A172 (cell line): ENCODE measurements around the gene MEF2D. TPM values are rescaled to one million over a fixed set of nuclear protein-coding genes. Genes with fewer than 3 reads are reported as not detected.

Experiments used
- DNase-seq: peaks from one replicate; pipeline ENCODE4 v3.0.0-alpha.2; 2015; ENCODE audit warnings: low spot score
- total RNA-seq: library from RNA; depleted of rRNA; stranded (reverse); fragments of >200 nt; shearing (Covaris generic); gene quantifications from 2 replicates; pipeline ENCODE4 v1.2.3, GENCODE V29; 2014

MEF2D gene
- total RNA-seq, 1 experiment from 2014 or later = 14.6 TPM

GRCh38 chr1:156488566-156489165 is 11.9 kb downstream of the MEF2D start:
- no peak for DNase-seq

DNA sequence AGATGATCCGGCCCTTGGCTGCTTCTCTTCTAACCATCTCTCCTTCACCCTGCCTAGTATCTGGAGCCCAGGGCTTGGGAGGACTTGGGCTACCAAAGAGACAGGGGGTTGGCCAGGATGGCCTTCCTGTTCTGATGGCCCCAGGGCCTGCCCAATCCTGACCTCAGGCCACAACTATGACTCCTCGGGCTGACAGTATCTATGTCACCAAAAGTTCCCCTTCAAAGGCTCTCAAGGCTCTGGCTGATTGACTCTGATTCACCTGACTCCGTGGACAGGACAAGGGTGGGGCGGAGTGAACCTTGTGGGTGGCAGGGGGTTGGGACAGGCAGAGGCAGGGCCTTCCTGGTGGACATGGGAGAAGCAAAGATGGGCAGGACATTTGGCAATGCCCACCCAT is 12.7 kb downstream of the MEF2D start:
- no peak for DNase-seq

DNA sequence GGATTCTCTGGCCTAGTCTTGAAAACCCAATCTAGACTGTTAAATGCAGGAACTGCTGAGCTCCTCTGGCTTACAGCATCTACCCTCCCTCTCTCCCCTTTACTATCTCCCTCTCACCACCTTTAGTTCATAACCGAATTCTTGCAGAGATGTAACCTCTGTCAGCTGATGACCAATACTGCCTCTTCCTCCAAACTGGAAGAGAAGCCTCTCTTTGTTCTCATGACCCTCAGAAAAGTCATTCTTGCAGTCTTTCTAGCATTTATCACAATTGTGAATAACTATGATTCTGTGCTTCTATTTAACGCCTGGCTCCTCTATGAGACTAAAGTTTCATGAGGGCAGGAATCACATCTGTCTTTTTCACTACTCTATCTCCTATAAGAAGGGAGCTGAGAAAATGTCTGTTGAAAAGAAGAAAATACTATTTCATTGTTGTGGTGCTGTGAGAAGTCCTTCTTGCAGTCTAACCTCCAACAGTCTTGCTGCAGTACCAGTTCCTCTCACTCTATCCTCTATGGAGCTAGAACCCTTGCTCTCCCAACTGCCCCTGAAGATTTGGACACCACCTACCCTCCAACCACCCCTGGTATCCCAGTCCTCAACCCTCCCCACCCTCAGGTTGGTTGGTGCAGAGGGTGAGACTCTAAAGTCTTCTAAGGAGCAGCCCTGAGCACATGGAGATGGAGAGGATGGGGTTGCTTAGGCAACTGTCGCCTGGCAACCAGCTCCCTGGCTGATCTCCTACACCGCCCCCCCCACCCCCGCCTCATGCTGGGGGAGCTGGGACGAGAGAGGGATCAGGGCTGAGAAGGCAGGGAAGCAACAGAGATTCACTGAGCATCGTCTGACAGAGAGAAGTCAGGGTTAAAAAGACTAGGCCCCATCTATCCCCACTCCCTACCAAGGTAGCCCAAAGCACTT is 13.9 kb downstream of the MEF2D start:
- DNase-seq = no peak

DNA sequence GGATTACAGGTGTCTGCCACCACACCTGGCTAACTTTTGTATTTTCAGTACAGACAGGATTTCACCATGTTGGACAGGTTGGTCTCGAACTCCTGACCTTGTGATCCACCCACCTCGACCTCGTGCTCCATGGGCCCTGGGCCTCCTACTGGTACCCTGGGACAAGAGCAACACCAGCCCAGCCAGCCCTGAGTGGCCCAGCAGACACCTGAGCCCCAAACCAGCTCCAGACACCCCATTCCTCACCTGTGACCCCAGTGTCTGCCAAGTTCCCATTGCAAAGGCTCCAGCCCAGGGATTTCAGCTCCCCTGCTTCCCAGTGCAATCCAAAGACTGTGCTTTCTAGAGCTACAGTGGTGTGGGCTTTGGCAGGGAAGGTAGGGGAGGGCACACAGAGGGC is 14.6 kb downstream of the MEF2D start:
- DNase-seq = no peak

GRCh38 chr1:156484480-156485058 is 16.0 kb downstream of the MEF2D start:
- no peak for DNase-seq

DNA sequence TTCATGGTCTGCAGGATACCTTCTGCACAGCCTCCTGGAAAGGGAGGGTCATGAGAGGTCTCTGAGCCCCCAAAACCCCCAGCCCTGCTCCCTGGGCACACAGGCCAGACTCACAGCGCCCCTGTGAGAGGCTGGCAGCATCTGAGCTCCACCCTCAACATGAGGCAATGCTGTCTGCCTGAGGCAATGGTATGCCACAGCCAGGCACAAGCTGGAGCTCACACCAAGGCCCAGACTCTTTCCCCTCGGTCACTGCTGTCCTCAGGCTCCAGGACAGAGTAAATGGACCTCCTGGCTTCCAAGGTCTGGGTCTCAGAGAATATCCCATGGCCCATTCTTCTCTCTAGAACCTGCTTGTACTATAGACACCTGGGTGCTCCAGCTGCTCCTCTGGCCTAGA is 17.2 kb downstream of the MEF2D start:
- DNase-seq = no peak

DNA sequence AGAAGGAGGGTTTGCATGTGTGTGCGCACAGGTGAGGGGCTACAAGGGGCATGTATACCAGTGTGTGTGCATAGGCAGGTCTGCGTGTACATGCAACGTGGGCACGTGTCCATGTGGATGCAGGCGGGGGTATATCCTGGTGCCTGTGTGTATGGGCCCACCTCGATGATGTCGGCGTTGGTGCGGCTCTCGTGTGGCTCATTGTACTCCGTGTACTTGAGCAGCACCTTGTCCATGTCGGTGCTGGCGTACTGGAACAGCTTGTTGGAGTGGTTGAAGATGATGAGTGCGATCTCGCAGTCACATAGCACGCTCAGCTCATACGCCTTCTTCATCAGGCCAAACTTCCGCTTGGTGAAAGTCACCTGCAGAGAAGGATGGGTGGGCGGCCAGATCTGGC is 18.3 kb downstream of the MEF2D start:
- no peak for DNase-seq

DNA sequence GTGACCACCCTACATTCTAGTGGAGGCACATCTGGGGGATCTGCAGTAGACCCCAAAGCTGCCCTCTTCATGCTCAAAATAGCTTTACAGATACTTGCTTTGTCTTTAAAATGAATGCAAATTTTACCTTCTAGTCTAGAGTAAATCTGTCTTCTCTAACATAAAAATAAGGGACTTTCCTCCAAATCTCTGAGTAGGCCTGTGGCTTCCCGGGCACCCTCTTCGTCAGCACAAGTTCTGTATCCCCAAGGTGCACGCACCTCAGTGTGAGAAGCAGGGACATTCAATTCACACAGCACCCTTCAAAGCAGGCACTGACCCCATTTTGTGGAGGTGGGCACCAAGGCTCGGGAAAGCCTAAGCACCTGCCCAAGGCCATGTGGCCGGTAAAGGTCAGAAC is 19.0 kb downstream of the MEF2D start:
- no peak for DNase-seq

DNA sequence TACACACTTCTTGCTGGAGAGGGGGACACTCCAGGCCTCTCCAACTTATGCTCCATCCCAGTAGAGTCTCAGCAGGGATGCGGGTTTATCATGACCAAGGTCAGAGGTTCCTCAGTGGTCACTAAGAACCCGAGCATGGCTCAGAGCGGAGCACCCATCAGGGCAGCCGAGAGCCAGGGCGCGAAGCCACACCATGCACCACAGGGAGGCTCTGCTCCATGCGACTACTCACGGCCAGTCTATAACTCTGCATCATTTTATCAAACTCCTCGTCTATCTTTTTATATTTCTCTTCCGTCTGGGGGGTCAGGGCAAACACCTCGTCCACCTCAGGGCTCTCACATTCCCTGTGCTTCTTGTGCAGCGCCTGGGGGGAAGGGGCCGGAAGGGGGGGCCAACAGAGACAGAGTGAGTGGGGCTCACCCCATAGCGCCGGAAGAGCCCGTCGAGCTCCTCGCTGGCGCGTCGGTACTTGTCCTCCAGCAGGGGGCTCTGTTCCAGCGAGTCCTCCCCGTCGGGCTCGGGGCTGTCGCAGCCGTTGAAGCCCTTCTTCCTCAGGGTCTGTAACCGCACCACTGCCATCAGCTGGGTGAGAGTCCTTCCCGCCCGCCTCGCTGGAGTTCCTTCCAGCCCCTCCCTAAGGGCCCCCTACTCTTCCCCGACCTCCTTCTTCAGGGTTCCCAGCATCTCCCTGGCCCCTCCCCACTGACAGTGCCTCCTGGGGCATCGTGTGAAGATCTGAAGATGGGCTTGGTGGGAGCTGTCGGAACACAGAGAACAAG is 20.0 kb downstream of the MEF2D start:
- DNase-seq = no peak

GRCh38 chr1:156480016-156480370 is 20.6 kb downstream of the MEF2D start:
- no peak for DNase-seq

- no peak for DNase-seq
Observed at GRCh38 chr1:156479093-156480015, 21.2 kb downstream of the MEF2D start.

DNA sequence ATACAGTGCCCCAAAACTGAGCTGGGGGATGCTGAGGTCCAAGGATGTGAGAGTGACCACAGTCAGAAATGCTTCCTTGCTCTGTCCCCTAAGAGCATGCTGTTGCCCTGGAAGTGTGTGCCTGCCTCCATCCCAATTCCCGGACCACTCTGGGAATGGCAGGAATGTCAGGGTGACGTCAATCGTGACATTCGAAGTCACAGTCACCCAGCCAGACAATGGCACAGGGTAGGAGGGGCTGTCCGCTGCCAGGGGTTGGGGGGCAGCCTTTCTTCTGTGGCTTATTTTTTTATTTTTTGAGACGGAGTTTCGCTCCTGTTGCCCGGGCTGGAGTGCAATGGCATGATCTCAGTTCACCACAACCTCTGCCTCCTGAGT is 22.3 kb downstream of the MEF2D start:
- no peak for DNase-seq

- DNase-seq = no peak
Observed at GRCh38 chr1:156477526-156478249, 22.9 kb downstream of the MEF2D start.

DNA sequence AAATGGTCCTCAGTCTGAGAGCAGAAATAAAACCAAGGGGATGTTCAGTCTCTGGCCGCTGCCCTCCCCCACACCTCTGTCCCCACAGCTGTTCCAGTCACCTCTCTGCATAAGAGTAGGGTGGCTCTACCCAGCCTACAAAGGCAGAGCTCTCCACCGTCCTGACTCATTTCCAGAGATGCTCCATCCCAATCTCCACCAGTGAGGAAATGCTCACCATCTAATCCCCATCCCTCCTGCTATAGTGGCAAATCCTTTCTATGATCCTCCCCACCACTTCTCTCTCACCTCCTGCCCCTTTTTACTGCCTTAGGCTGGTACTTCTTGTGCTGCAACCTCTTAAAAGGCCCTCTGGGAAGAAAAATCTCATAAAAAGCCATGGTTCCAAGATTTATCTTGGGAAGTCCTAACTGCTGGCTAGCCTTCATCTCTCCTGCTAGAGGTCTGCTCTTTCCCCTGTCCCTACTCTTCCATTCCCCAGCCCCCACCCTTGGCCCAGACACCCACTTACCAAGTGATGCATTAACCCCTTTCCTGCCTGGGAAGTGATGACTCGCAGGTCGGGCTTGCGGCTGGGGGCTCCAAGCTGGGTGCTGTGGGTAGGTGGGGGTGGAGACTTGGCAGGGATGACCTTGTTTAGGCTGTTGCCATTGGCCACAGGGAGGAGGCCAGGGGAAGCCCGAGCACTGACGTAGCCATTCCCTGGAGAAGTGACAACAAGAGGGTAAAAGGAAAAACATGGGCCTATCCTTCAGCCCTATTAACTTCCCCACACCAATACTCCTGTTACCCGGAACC is 23.9 kb downstream of the MEF2D start:
- DNase-seq = peak; percentile 62

DNA sequence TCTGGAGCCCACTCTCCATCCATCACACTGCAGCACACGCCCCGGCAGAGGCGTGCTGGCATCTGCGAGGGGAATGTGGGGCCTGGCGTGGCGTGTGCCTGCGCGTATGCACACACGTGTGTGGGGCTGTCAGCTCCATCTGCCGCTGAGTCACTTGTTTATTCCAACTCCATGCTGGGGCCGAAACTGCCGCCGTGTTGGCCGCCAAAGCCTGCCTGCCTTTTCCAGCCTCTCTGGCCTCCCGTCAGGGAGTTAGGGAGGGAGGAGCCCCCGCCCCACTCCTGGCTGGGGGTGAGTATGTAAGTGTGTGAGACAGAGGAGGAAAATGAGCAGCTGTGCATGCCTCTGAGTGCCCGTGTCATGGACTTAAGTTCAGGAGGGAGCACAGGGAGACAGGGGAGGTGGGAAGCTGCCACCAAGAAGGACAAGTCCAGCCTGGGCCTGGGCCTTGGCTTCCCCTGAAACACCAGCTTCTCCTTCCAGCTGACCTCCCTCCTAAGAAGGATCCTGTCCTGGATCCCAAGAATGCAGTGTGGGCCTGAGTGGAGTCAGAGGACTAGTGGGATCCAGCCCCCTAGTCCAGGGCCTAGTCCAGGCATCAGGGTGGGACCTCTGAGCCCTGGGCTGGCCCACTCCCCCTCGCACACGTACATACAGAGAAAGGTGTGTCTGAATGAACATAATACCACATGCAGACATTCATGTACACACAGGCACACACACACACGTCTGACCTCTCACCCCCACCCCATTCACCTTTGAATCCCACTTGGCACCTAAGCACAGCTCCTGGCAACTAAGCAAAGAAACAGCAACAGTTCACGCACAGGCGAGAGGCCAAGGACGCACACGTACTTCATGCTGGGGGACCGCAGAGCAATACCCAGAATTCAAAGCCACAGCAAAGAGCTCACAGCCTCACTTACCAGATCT is 24.7 kb downstream of the MEF2D start:
- no peak for DNase-seq

DNA sequence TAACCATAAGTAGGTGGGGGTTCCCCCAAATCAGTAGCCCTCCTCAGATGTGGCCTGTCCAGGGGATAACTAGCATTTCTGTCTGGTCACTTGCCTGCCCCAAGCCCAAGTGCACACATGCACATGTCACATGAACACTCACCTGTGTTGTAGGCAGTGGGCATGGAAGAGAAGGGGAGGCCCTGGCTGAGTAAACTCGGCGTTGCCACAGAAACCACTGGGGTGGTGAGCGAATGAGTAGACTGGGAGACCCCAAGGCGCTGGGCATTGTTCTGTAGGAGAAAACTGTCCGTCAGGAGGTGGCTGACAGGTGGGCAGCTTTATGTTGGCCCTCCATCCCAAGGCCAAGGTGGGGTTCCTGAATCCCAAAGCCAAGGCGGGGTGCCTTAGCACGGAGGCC is 25.6 kb downstream of the MEF2D start:
- DNase-seq = no peak

DNA sequence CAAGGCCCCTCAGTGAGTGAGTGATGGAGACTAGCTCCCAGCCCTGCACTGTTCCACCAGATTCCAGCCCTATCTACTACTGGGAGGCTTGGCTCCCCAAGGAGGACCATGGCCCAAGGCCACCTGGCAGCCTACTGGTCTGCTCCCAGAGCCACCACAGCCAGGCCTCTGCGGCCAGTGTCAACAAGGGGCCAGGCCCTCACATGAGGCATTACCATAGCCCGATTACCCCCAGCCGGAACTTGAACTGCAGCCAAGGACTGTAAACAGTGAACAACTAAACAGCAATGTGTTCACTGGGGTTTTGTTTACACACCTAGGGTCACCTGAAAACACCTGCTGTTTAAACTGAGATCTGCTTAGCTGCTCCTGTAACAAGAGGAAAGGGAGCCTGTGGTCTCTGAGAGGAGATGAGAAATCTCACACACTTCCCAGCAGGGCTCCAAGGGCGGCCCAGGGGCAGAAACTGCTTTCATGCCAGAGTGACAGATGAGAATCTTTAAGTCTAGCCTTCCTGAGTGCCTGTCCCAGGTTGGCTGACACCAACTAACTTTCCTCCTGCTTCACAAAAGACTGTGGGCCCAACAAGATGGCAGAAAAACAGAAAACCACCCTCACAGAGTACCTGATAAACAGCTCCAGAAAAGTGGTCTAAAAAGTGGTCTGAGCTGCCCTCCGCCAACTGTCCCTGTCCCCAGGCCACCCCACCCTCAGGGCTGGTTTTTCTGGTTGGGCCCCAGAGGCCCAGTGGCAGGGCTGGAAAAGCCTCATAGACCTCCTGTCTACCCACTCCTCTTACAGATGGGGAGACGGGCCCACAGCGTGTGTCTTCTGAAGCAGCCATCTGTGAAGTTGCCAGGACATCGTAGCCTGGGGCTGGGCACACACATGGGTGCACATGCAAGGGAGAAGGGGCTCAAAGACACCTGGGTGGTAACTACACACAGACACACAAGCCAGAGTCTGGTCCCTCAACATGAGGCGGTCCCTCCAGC is 28.8 kb downstream of the MEF2D start:
- no peak for DNase-seq
